ENCODE data around the gene MET. TPM values are rescaled to one million over a fixed set of nuclear protein-coding genes. Genes with fewer than 3 reads are reported as not detected.
"Not testable (repeated sequence)": the region's sequence is repeated elsewhere in the genome, so short reads cannot be mapped to it uniquely, and the experiment has no call there.

Gene MET
- polyA plus RNA-seq, 6 donors from 2014 or later: not detected

DNA sequence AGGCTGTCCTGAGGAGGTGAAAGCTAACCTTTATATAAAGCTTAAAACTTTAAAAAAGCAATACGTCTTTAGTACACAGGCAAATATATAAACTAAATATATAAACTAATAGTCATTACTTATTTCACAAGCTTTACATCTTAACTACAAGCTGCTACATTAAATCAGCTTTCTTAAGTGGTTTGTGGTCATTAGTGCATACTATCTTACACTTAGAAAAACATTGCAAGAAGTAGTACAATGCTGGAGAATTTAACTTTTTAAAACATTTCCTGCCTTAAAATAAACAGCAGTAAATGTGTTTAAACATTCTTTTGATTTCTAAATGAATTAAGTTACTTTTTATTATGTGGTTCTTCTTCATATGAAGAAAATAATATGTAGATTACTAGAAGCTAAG is 36.3 kb downstream of the MET start:
- ATAC-seq (ENCODE audit: low read depth in 2 of 2) (no peak), DNase-seq (no peak)
- H3K27ac Mint-ChIP-seq: no peak overlapping the region
- H3K27me3 Mint-ChIP-seq: peaks cover 28 to 54% (median 36%) of the 10 kb centered on the region in 3 donors
- no peaks in the 10 kb centered on the region for H3K36me3 Mint-ChIP-seq
- H3K4me3 Mint-ChIP-seq: no peak overlapping the region
- no peaks in the 10 kb centered on the region for H3K9me3 Mint-ChIP-seq
- H3K4me1 Mint-ChIP-seq: no peaks in the 10 kb centered on the region

DNA sequence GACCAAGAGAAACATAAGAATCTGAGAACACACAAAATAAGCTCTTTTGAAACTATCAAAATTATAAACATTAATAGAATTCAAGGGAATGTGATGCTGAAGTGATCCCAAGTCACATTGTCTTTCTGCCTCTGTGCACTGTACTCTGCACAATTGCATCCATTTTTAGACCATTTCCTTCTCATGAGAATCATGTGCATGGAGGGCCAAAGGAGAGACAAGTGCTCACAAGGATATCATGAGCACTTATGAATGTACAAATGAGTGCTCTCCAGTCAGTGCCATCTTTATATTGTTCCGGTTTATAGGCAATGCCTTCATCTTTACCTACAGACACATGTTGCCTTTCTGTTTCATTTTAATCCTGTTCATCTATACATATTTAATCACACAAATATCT is 36.9 kb downstream of the MET start:
- no peak overlapping the region for H3K4me3 Mint-ChIP-seq
- no peaks in the 10 kb centered on the region for H3K36me3 Mint-ChIP-seq
- ATAC-seq (ENCODE audit: low read depth in 2 of 2): no peak
- H3K4me1 Mint-ChIP-seq: no peaks in the 10 kb centered on the region
- no peak for DNase-seq
- H3K9me3 Mint-ChIP-seq: no peaks in the 10 kb centered on the region
- no peak overlapping the region for H3K27ac Mint-ChIP-seq
- peaks cover 33 to 48% (median 35%) of the 10 kb centered on the region in 3 donors for H3K27me3 Mint-ChIP-seq

- DNase-seq: no peak
- H3K4me1 Mint-ChIP-seq: no peaks in the 10 kb centered on the region
- H3K27ac Mint-ChIP-seq: no peak overlapping the region
- H3K36me3 Mint-ChIP-seq: no peaks in the 10 kb centered on the region
- H3K4me3 Mint-ChIP-seq: no peak overlapping the region
- ATAC-seq (ENCODE audit: low read depth in 2 of 2): no peak
- no peaks in the 10 kb centered on the region for H3K9me3 Mint-ChIP-seq
- H3K27me3 Mint-ChIP-seq: peaks cover 28 to 43% (median 30%) of the 10 kb centered on the region in 3 donors
These were observed 37.3 kb downstream of the MET start for GRCh38 chr7:116709336-116709735.

- Mint-ChIP-seq H3K36me3 (no peaks in the 10 kb centered on the region), H3K9me3 (peaks cover 0 to 2% (median 0%) of the 10 kb centered on the region in 7 donors), H3K4me1 (no peaks in the 10 kb centered on the region), H3K4me3 (no peak overlapping the region), H3K27me3 (peaks cover 35 to 41% (median 40%) of the 10 kb centered on the region in 3 donors), H3K27ac (no peak overlapping the region)
- DNase-seq: no peak
- no peak for ATAC-seq (ENCODE audit: low read depth in 2 of 2)
These were observed 38.9 kb downstream of the MET start for GRCh38 chr7:116710764-116711452.

- no peak overlapping the region for H3K4me3 Mint-ChIP-seq
- H3K27ac Mint-ChIP-seq: no peak overlapping the region
- ATAC-seq (ENCODE audit: low read depth in 2 of 2): no peak
- no peak for DNase-seq
- no peaks in the 10 kb centered on the region for H3K36me3 Mint-ChIP-seq
- H3K4me1 Mint-ChIP-seq: no peaks in the 10 kb centered on the region
- H3K27me3 Mint-ChIP-seq: peaks cover 40 to 50% (median 49%) of the 10 kb centered on the region in 3 donors
- peaks cover 0 to 2% (median 0%) of the 10 kb centered on the region in 7 donors for H3K9me3 Mint-ChIP-seq
These were observed 39.8 kb downstream of the MET start for GRCh38 chr7:116711790-116712189.

- no peak overlapping the region for H3K27ac Mint-ChIP-seq
- peaks cover 0 to 2% (median 0%) of the 10 kb centered on the region in 7 donors for H3K9me3 Mint-ChIP-seq
- no peak overlapping the region for H3K4me3 Mint-ChIP-seq
- no peaks in the 10 kb centered on the region for H3K36me3 Mint-ChIP-seq
- DNase-seq (no peak), ATAC-seq (ENCODE audit: low read depth in 2 of 2) (no peak)
- H3K4me1 Mint-ChIP-seq: no peaks in the 10 kb centered on the region
- H3K27me3 Mint-ChIP-seq: peaks cover 35 to 49% (median 46%) of the 10 kb centered on the region in 3 donors
These were observed 41.5 kb downstream of the MET start for GRCh38 chr7:116713500-116713899.

DNA sequence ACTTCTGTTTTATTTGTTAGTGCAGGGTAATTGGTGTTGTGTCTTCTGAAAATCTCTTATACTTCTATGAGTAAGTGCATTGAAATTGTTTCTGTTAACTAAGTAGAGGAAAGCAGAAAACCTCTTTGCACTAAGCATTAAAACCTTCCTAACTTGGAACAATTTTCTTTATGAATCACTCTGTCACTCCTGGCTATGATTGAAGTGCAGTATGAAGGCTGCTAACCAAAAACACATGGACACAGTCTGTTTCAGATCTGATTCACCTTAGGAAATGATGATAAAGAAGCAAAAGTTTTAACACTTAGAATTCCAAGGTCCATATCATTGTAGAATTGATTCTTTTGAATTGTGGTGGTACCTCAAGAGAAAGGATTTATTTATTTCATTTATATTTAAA is 41.9 kb downstream of the MET start:
- H3K4me3 Mint-ChIP-seq: no peak overlapping the region

DNA sequence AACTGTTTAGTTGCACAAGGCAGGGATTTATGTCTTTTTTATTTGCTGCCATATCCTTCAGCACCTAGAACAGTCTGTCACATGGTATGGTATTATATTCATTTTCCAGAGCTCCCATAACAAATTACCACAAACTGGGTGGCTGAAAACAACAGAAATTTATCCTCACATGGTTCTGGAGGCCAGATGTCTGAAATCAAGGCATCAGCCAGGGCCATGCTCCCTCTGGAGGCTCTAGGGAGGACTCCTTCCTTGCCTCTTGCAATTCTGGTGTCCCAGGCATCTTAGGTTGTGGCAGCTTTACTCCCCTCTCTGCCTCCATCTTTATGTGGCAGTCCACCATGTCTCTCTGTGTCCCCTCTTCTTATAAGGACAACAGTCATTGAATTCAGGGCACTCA is 43.1 kb downstream of the MET start:
- peak overlapping the region in 1 of 6 donors; percentile 22 for H3K27ac Mint-ChIP-seq
- ATAC-seq (ENCODE audit: low read depth in 2 of 2) (no peak), DNase-seq (no peak)
- no peaks in the 10 kb centered on the region for H3K36me3 Mint-ChIP-seq
- H3K27me3 Mint-ChIP-seq: peaks cover 26 to 40% (median 30%) of the 10 kb centered on the region in 3 donors
- H3K9me3 Mint-ChIP-seq: peaks cover 0 to 2% (median 0%) of the 10 kb centered on the region in 7 donors
- H3K4me3 Mint-ChIP-seq: no peak overlapping the region
- H3K4me1 Mint-ChIP-seq: no peaks in the 10 kb centered on the region

More for the DNA sequence above, 41.9 kb downstream of the MET start:
- Mint-ChIP-seq H3K9me3 (peaks cover 0 to 2% (median 0%) of the 10 kb centered on the region in 7 donors), H3K27ac (no peak overlapping the region), H3K4me1 (no peaks in the 10 kb centered on the region), H3K27me3 (peaks cover 32 to 47% (median 42%) of the 10 kb centered on the region in 3 donors), H3K36me3 (no peaks in the 10 kb centered on the region)
- no peak for ATAC-seq (ENCODE audit: low read depth in 2 of 2)
- no peak for DNase-seq

- H3K27ac Mint-ChIP-seq: no peak overlapping the region
- no peak overlapping the region for H3K4me3 Mint-ChIP-seq
- peaks cover 0 to 2% (median 0%) of the 10 kb centered on the region in 7 donors for H3K9me3 Mint-ChIP-seq
- no peak for ATAC-seq (ENCODE audit: low read depth in 2 of 2)
- no peaks in the 10 kb centered on the region for H3K4me1 Mint-ChIP-seq
- no peaks in the 10 kb centered on the region for H3K36me3 Mint-ChIP-seq
- H3K27me3 Mint-ChIP-seq: peaks cover 20 to 27% (median 21%) of the 10 kb centered on the region in 3 donors
- DNase-seq: no peak
These were observed 45.1 kb downstream of the MET start for GRCh38 chr7:116717137-116717536.

GRCh38 chr7:116723959-116724529 is 52.0 kb downstream of the MET start:
- not testable (repeated sequence) for H3K36me3 Mint-ChIP-seq; H3K4me1 Mint-ChIP-seq; DNase-seq; H3K27ac Mint-ChIP-seq; ATAC-seq (ENCODE audit: low read depth in 2 of 2); H3K9me3 Mint-ChIP-seq; H3K4me3 Mint-ChIP-seq
- peaks cover 15 to 23% (median 20%) of the 10 kb centered on the region in 3 donors for H3K27me3 Mint-ChIP-seq

GRCh38 chr7:116724560-116725231 is 52.7 kb downstream of the MET start:
- ATAC-seq (ENCODE audit: low read depth in 2 of 2) (no peak), DNase-seq (no peak)
- Mint-ChIP-seq H3K4me1 (no peaks in the 10 kb centered on the region), H3K9me3 (peaks cover 0 to 1% (median 0%) of the 10 kb centered on the region in 7 donors), H3K4me3 (no peak overlapping the region), H3K27ac (no peak overlapping the region), H3K27me3 (peaks cover 15 to 29% (median 20%) of the 10 kb centered on the region in 3 donors), H3K36me3 (no peaks in the 10 kb centered on the region)

GRCh38 chr7:116726149-116726548 is 54.2 kb downstream of the MET start:
- Mint-ChIP-seq H3K4me3 (no peak overlapping the region), H3K27ac (no peak overlapping the region), H3K4me1 (no peaks in the 10 kb centered on the region), H3K36me3 (no peaks in the 10 kb centered on the region), H3K27me3 (peaks cover 21 to 42% (median 31%) of the 10 kb centered on the region in 3 donors), H3K9me3 (no peaks in the 10 kb centered on the region)
- DNase-seq (no peak), ATAC-seq (ENCODE audit: low read depth in 2 of 2) (no peak)

- Mint-ChIP-seq H3K4me3 (no peak overlapping the region), H3K27me3 (peaks cover 21 to 42% (median 31%) of the 10 kb centered on the region in 3 donors), H3K4me1 (no peaks in the 10 kb centered on the region), H3K9me3 (no peaks in the 10 kb centered on the region), H3K36me3 (no peaks in the 10 kb centered on the region), H3K27ac (no peak overlapping the region)
- DNase-seq (no peak), ATAC-seq (ENCODE audit: low read depth in 2 of 2) (no peak)
These were observed 54.9 kb downstream of the MET start for GRCh38 chr7:116726713-116727431.

Measured in naive B cell (primary cell).